NCI-H187 (cell line): ENCODE measurements around the gene CCL17.
"Not testable (repeated sequence)": the region's sequence is repeated elsewhere in the genome, so short reads cannot be mapped to it uniquely, and the experiment has no call there.

Experiments used
- DNase-seq, 2 experiments: peaks; one replicate each; lab custom pipeline; 2025; lab: John Stamatoyannopoulos, UW

The CCL17 gene

DNA sequence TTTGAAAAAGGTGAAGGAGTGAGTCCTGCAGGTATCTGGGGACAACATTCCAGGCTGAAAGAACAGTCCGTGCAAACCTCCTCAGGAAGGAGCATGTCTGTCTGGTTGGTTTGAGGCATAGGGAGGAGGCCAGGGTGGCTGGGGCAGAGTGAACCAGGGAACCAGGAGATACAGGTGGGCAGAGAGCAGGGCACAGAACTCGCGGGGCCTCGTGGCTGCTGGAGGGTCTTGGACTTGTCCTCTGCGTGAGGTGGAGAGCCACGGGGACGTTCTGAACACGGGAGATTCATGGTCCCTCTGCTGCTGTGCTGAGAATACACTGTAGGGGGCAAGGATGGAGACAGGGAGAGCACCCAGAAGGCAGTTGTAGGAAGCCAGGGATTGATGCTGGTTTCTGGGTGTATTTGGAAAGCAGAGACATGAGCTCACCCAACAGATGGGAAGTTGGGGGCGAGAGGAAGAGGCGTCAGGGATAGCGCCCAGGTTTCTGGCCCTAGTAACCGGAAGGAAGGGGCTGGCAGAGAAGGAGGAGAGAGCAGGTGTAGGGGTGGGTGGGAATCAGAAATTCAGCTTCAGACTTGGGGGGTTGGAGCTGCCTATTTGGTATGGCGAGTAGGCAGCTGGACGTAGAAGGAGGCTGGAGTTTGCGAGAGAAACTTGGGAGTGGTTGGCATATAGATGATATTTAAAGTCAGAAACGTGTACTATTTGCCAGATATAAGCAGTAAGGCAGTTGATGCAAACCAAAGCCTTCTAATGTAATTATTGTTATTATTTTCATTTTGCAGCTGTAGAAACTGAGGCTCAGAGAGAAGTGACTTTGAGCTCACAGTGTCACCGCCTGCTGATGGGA, at the start of gene CCL17:
Gene CCL17, plus strand, starts transcription at position 803 of the 853 bp plus-strand sequence. CDS start 9,166 bp downstream, outside the sequence.
- no peak for DNase-seq

DNA sequence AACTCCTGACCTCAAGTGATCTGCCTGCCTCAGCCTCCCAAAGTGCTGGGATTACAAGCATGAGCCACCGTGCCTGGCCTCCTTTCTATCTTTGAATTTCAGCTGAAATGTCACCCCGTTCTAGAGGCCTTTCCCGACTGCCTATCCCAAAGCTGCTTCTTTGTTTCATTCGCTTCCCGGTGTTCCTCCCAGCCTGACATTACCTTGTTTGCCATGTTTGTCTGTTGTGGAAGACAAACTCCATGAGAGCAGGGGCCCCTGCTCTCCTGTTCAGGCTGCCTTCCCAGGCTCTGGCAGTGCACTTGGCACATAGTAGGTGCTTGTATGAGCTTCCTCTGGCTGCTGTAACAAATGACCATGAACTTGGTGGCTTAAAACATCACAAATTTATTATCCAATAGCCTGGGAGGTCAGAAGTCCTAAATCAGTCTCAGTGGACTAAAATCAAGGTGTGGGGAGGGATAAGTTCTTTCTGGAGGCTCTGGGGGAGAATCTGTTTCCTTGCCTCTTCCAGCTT, 48.6 kb upstream of the CCL17 start:
- DNase-seq = no peak

DNA sequence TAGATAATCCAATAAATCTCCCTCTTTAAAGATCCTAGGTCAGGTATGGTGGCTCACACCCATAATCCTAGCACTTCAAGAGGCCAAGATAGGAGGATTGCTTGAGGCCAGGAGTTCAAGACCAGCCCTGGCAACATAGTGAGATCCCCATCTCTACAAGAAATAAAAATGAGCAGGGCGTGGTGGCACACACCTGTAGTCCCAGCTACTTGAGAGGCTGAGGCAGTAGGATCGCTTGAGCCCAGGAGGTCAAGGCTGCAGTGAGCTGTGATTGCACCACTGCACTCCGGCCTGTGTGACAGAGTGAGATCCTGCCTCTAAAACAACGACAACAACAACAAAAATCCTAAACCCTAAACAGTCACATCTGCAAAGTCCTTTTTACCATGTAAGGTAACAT, 48.0 kb upstream of the CCL17 start:
- no peak for DNase-seq

DNA sequence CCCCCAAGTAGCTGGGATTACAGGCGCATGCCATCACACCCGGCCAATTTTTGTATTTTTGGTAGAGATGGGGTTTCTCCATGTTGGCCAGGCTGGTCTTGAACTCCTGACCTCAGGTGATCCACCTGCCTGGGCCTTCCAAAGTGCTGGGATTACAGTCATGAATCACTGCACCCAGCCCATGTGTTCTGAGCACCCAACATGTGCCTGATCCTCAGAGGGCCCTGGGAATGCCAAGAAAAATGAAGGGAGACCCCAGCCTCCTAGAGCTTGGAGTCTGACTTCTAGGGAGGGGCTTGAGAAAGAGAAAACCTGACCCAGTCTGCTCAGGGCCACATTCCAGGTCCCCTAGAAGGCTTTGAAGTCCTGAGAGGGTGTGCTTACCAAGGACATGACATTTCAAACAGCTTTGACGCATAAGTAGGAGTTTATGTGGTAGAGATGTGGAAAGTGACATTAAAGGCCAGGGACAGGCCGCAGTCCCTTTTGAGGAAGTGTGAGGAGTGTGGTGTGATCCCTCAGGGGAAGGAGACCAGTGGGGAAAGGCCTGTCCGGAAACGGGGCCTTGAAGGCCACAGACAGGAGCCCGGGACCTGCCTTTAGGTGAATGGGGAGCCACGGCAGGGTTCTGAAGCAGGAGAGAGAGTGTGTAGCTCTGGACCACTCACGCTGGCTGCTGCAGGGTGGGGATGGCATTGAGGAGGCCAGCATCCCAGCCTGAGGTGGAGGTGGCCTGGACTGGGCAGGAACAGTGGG, 47.1 kb upstream of the CCL17 start:
- DNase-seq = no peak

DNA sequence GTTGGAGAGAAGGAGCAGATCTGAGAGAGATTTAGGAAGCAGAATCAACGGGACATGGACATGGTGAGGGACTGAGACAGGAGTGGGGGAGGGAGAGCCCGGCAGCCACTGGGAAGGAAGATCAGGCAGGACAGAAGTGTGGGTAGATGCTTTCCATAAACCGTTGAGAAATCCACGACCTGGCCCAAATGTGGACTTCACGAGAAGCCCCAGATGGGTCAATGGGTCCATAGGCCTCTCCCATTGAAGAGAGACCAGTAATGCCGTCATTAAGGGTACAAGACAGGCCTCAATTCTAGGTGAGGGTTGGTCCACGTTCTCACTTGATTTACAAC, 46.5 kb upstream of the CCL17 start:
- no peak for DNase-seq

DNA sequence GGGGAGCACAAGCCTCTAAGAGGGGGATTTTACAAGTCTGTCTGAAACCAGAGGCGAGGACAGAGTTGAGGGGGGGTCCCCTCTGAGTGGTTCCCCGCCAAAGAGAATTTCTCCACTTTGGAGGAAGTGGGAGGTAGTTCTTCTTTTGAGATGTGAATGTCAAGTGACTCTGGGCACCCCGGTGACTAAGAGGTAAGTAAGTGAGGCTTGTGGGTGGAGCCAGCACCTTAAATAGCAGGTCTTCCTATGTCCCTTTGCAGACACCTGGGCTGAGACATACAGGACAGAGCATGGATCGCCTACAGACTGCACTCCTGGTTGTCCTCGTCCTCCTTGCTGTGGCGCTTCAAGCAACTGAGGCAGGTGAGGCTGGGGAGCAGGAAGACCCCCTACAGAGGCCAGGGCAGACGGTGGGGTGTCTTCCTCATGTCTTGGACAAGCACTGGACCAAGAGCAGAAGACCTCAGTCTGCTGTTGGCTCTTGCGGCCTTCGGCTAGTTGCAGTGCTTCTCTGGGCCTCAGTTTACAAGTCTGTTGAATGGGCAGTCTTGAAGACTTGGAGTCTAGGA, 46.0 kb upstream of the CCL17 start, which contains the start of gene CCL22:
Gene CCL22, plus strand, starts transcription at position 257 of the 569 bp plus-strand sequence. Its CDS starts 34 bp downstream, at position 291.
- no peak for DNase-seq

DNA sequence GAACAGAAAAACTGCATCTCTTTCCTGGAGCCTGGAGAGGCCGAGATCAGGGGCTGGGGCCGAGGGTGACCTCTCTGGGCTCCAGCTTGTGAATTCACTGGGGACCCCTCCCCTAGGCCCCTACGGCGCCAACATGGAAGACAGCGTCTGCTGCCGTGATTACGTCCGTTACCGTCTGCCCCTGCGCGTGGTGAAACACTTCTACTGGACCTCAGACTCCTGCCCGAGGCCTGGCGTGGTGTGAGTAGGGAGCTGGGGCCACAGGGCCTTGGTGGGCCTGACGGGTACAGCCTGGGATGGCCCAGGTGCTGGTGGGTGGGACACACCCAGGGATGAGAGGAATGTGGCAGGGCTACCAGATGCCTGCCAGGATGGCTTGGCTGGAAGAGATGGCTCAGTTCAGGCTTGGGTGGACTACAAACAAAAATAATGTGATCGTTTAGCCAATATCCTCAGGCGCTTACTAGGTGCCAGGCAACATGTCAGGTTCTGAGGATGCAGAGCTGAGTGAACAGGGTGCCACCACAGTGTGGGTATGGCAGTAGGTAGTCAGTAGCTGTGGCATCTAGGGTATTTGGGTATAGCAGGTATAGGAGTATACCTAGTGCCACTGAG, 44.1 kb upstream of the CCL17 start:
- no peak for DNase-seq

DNA sequence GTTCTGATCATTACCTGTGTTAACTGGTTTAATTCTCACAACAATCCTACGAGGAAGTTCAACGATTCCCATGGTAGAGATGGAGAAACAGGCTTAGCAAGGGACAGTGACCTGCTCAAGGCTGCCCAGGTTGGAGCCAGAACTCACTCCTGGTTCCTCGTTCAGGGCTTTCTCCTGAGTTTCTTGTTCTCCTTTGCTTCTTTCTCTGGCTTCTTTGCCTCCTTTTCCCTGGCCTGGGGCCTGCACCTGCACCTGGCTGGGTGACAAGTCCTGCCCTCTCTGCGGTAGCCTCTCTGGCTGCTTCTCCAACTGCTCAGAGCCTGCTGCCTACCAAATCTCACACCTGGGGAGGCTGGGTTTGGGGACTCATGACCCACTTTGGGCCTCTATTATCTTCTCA, 43.2 kb upstream of the CCL17 start:
- no peak for DNase-seq

DNA sequence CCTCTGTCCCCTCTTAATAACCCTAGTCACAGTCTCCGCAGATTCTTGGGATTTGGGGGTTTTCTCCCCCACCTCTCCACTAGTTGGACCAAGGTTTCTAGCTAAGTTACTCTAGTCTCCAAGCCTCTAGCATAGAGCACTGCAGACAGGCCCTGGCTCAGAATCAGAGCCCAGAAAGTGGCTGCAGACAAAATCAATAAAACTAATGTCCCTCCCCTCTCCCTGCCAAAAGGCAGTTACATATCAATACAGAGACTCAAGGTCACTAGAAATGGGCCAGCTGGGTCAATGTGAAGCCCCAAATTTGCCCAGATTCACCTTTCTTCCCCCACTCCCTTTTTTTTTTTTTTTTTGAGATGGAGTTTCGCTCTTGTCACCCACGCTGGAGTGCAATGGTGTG, 40.4 kb upstream of the CCL17 start:
- no peak for DNase-seq

DNA sequence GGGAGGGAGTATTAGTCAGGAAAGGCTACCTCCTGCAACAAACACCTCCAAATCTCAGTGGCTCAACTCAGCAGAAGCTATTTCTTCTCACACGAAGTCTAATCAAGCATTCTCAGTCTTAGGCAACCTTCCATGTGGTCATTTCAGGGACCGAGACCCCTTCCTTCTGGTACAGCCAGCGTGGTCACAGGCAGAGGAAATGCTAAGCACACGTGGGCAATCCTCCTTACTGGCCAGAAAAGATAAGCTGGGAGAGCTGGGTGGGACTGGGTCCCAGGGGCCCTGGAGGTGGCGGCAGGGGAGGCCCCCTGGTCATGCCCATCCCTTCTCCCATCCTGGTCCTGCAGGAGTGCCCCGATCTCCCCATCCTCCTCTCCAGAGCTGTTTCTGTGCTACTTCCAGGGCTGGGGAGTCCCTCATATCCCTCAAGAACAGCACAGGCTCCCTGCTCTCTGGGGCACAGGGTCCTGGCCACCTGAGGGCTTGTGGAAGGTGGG, 38.0 kb upstream of the CCL17 start:
- DNase-seq = no peak

DNA sequence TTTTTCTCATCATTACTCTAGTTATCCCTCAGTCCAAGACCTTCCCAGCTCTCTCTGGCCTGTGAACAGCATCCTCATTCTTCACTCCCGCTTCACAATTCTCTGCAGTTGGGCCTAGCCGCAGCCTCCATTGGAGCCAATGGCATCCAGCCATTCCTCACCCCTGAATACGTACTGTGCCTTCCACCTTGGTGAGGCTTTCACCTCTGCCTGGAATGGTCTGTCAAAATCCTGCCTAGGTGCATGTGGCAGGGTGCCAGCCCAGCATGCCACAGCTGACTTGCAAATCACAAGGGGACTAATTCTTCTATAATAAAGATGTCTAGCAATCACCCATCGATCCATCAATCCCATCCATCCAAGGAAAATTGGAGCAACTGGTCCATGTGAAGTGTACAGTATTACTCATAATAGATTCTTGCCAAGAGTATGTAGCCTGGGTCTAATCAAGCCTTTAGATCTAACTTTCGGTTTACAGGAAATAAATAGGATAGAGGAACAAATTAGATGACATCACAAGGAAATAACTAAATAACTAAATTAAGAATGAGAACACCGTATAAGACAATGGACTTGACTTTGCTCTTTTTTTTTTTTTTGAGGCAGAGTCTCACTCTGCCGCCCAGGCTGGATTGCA, 37.3 kb upstream of the CCL17 start:
- DNase-seq = no peak

DNA sequence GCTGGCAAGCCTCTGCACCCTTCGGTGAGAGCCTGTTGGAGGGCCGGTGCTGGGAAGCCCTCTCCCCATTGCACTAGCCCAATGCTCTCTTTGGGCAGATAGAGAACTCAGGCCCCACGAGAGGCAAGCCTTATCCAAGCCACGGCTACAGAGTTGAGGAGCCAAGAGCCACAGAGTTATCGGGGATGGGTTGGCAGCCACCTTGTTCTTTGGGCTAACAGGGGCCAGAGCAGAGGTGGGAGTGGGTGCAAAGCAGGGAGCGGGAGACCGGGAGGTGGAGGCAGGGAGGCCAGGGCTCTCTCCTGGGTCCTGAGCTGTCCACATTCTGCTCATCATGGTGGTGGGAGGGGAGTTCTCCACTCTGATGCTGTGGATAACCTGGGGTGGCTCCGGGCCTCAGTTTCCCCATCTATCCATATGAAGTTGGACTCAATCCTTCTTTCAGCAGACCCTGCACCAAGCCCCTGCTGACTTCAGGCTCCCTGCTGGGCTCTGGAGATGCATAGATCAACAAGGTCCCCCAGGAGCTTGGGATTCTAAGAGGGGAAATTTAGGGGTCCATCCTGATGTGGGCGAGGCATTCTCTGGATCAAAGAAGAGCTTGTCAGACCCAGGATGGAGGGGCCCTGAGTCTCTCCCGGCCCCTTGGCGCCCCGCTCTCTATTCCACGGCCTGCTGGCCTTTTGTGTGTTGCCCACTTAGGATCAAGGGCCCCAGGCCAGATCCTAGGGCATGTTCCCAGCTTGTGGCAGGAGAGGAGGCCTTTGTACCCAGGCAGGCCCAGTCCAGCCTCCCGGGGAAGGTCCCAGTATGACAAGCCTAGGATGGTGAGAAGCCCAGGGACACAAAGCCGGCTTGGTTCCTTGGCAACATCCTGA, 32.8 kb upstream of the CCL17 start:
- no peak for DNase-seq

DNA sequence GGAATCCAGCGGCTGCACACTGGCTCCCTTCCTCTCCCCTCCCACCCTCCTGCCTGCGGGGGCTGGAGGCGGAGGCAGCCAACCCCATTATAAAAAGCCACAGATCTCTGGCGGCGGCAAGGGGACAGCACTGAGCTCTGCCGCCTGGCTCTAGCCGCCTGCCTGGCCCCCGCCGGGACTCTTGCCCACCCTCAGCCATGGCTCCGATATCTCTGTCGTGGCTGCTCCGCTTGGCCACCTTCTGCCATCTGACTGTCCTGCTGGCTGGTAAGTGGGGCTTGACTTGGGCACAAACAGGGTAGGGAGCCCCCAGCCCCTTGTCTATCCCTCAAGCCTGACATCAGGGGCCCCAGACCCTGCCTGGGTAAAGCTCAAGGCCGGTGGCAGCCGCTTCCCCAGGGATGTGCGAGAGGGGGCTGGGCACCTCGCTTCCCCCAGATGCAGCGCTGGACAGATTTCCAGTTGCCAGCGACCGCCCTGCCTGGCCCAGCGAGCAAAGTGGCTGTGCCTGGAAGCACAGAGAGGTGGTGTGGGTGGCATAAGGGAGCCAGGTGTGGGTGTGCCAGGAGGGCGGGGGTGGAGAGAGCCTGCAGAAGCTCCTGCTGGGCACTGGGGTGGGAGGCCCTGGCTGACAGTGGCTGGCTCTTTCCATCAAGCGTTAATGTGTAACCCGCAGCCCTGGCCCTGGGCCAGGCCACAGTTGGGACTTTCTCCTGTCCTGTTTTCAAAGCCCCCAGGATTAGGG, 32.0 kb upstream of the CCL17 start, which contains the start of gene CX3CL1:
Gene CX3CL1, plus strand, starts transcription at position 119 of the 745 bp plus-strand sequence. Its CDS starts 79 bp downstream, at position 198.
- no peak for DNase-seq

DNA sequence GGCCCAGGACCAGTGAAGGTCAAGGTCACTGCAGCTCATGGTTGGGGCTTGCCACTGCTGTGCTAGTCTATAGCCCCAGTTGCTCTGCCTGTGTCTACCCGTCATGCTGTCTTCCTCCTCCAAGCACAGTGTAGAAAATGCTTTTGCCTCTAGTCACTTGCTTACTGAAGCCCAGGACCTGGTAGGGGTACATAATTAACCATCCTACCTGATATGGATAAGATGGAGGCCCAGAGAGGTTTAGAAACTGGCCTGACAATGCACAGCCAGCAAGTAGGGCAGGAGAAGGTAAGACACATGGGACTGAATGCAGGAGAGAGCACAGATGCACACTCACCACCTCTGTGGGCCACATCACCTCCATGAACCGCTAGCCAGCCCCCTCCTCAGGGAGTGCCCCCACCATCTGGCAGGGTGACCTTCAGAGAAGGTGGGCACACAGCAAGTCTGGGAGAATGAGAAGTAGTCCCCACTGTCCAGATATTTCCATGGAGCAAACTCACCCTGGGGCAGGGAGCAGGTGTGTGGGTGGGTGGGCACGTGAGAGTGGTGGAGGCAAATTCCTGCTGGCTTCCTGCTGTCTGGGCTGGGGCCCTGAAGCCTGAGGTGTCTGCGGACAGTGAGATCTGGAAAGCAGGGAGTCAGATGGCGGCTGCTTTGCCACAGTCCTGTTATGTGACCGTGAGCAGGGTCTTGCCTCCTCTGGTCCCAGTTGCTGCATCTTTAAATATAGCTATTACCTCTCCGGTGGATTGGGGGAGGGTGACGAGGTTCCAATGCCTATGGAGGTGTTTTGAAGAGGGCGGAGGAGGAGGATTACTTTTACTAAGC, 31.2 kb upstream of the CCL17 start:
- DNase-seq = no peak

DNA sequence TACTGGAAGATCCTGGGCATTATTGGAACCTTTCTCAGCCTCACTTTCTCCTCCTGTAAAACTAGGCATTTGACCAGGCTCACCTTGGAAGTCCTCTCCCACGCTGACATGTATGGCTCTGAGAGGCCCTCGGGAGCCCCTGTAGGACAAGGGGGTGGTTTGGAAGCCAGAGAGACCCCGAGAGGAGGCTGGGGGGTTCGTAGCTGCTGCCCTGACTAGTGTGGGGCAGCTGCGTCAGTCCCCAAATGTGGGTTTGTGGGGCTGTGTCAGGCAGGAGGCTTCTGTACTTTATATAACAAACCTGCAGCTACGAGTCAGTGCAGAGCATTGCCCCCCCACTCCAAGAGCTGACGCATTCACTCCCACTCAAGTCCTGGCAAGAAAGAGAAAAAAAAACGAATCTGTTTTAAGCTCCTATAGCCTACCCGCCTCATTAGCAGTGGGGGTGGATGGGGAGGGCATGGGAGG, 30.5 kb upstream of the CCL17 start:
- DNase-seq = no peak

DNA sequence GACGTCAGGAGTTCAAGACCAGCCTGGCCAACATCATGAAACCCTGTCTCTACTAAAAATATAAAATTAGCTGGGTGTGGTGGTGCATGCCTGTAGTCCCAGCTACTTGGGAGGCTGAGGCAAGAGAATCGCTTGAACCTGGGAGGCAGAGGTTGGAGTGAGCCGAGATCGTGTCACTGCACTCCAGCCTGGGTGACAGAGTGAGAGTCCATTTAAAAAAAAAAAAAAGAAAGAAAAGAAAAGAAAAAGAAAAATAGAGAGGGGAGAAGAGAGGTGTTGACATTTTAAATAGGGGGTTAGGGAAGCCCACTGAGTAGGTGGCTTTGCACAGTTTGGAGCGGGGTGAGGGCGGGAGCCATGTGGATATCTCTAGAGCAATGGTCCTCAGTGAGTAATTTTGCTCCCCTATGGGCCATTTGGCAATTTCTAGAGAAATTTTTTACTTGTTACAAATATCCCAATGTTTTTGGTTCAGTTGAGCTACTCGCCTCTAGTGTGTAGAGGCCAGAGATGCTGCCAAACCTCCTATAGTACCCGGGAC, 29.6 kb upstream of the CCL17 start:
- DNase-seq = not testable (repeated sequence)

DNA sequence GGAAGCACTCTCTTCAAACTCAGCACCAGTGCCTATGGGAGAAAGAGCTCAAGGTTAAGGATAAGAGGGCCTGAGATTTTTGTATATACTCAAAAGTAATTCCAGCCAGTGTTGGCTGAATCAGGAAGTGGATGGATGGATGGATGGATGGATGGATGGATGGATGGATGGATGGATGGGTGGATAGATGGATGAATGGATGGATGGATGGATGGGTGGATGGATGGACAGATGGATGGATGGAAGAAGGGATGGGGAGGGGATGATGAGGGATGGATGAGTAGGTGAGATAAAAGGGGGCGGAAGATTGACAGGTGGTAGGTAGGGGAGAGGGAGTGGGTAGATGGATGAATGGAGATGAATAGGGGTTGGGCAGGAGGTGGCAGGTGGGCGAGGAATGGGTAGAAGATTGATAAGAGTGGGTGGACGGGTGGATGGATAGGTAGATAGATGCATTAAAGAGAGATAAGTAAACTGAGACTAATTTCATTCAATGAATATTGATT, 28.2 kb upstream of the CCL17 start:
- DNase-seq = no peak
